HCEC 1CT (cell line): ENCODE results near the gene HIC1.

Experiments used
- DNase-seq: peaks from one replicate; pipeline ENCODE4 v3.0.0-alpha.2; 2017

HIC1 gene

GRCh38 chr17:2025622-2026309, 29.1 kb upstream of the HIC1 start:
- DNase-seq: peak; percentile 69

GRCh38 chr17:2027528-2028233, 27.2 kb upstream of the HIC1 start:
- no peak for DNase-seq

- DNase-seq: no peak
Observed at GRCh38 chr17:2028234-2028614, 26.7 kb upstream of the HIC1 start.

GRCh38 chr17:2028737-2029136, 26.2 kb upstream of the HIC1 start:
- no peak for DNase-seq

GRCh38 chr17:2029911-2030778, 24.8 kb upstream of the HIC1 start, which contains the start of gene DPH1:
Gene DPH1, plus strand, starts transcription at chr17:2030153. Its CDS starts 17 bp downstream, at chr17:2030170.
- peak; percentile 89 for DNase-seq

GRCh38 chr17:2030779-2031163, 24.1 kb upstream of the HIC1 start:
- DNase-seq: no peak

GRCh38 chr17:2033153-2033552, 21.8 kb upstream of the HIC1 start:
- DNase-seq: no peak

- peak; percentile 27 for DNase-seq
Observed at GRCh38 chr17:2034157-2034556, 20.7 kb upstream of the HIC1 start.

- peak; percentile 68 for DNase-seq
Observed at GRCh38 chr17:2034806-2035540, 19.9 kb upstream of the HIC1 start.

GRCh38 chr17:2035541-2036488, 19.1 kb upstream of the HIC1 start:
- no peak for DNase-seq

GRCh38 chr17:2037155-2037554, 17.7 kb upstream of the HIC1 start:
- no peak for DNase-seq

- no peak for DNase-seq
Observed at GRCh38 chr17:2040219-2040827, 14.6 kb upstream of the HIC1 start.

GRCh38 chr17:2040942-2041560, 13.9 kb upstream of the HIC1 start:
- no peak for DNase-seq

GRCh38 chr17:2041561-2042389, 13.1 kb upstream of the HIC1 start, which contains the start of gene OVCA2:
Gene OVCA2, plus strand, starts transcription at chr17:2042022. Its CDS starts 26 bp downstream, at chr17:2042048.
- DNase-seq: peak; percentile 91

- peak; percentile 39 for DNase-seq
Observed at GRCh38 chr17:2042390-2042847, 12.5 kb upstream of the HIC1 start.

- DNase-seq: no peak
Observed at GRCh38 chr17:2042933-2043332, 12.0 kb upstream of the HIC1 start.

- DNase-seq: peak; percentile 80
Observed at GRCh38 chr17:2043785-2044184, 11.1 kb upstream of the HIC1 start.

GRCh38 chr17:2044263-2044894, 10.5 kb upstream of the HIC1 start:
- DNase-seq: no peak

- no peak for DNase-seq
Observed at GRCh38 chr17:2047590-2047989, 7.3 kb upstream of the HIC1 start.
